Activated naive CD8-positive, alpha-beta T cell treated with anti-CD3 and anti-CD28 coated beads, Interleukin-2, amount 50 U/mL, for 24 hours (primary cell): ENCODE data around the gene TMEM51.
A peak's percentile ranks its signal among the peaks of the same experiment; 100 is the strongest.

ENCODE experiments used
- ATAC-seq: fragments of 150-1000 bp; cut with Tn5 transposase; one replicate; pipeline ENCODE4 v1.10.0; 2021
- DNase-seq: peaks from one replicate; pipeline ENCODE4 v3.0.0; 2021
- H3K27ac Mint-ChIP-seq: one replicate; pipeline ENCODE4 v1.8.0; 2021; ENCODE audit warnings: mild to moderate bottlenecking, mixed read lengths
- H3K27me3 Mint-ChIP-seq: one replicate; pipeline ENCODE4 v1.8.0; 2021; ENCODE audit warnings: mixed read lengths
- H3K36me3 Mint-ChIP-seq: one replicate; pipeline ENCODE4 v1.8.0; 2021; ENCODE audit warnings: low read depth, mixed read lengths
- H3K4me1 Mint-ChIP-seq: one replicate; pipeline ENCODE4 v1.8.0; 2021; ENCODE audit warnings: mixed read lengths
- H3K4me3 Mint-ChIP-seq: one replicate; pipeline ENCODE4 v1.8.0; 2021; ENCODE audit warnings: mild to moderate bottlenecking, moderate library complexity, mixed read lengths
- H3K9me3 Mint-ChIP-seq: one replicate; pipeline ENCODE4 v1.8.0; 2021; ENCODE audit warnings: mixed read lengths

The TMEM51 gene

DNA sequence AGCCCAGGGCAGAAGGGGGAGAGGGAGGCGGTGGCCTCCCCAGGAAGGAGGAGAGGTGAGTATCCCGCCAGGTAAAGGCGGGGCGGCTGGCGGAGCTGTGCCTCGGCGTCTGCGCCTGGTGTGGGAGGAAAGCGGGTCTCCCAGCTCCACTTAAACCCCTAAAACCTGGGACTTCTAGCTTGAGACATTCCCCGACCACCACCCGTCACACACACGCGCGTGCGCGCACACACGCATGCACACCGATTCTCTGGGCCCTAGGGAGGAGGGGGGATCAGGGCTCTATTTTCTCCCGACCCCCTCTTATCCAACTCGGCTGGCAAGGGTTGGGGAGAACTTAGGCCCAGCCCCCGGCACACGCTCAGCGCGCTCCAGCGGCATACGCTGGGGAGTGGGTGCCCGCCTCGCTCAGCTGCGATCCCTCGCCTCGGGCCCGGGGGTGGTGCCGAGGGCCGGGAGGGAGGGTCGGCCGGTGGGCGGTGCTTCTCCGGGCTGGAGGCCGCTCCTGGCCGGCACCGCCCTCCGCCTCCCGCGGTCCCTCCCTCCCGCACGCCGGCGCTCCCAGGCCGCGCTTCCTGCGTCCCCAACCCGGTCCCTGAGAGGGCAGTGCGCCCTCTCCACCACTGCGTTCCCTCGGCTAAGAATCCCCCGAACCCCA is at the start of gene TMEM51:
Gene TMEM51, plus strand, starts transcription at position 564 of the 658 bp plus-strand sequence. CDS start 61,341 bp downstream, outside the sequence.
- Mint-ChIP-seq H3K9me3 (no peaks in the 10 kb centered on the region), H3K4me1 (peaks cover 27% of the 10 kb centered on the region), H3K36me3 (no peaks in the 10 kb centered on the region), H3K27ac (no peak within 1 kb of the TSS), H3K4me3 (peak within 1 kb of the TSS; percentile 45), H3K27me3 (peaks cover 57% of the 10 kb centered on the region)
- ATAC-seq, result no peak
- no peak for DNase-seq

DNA sequence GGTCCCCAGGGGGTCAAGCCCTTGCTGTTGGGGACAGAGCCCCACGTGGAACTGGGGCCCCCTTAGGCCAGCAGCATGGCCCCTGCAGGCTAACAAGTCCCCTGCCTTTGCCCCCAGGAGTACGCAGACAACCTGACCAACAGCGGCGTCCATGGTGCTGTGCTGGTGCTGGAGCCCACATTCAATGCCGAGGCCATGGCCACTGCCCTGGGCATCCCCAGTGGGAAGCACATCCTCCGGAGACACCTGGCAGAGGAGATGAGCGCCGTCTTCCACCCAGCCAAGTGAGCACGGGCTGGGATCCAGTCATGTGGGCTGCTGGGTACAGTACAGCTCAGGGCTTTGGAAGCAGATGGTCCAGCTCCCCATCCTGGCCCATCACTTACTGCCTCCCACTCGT is 49.6 kb upstream of the TMEM51 start:
- no peak for ATAC-seq
- H3K27ac Mint-ChIP-seq, result no peak overlapping the region
- no peak for DNase-seq
- peaks cover 38% of the 10 kb centered on the region for H3K27me3 Mint-ChIP-seq
- H3K4me1 Mint-ChIP-seq, result peaks cover 9% of the 10 kb centered on the region
- H3K36me3 Mint-ChIP-seq, result no peaks in the 10 kb centered on the region
- H3K9me3 Mint-ChIP-seq, result no peaks in the 10 kb centered on the region
- no peak overlapping the region for H3K4me3 Mint-ChIP-seq

DNA sequence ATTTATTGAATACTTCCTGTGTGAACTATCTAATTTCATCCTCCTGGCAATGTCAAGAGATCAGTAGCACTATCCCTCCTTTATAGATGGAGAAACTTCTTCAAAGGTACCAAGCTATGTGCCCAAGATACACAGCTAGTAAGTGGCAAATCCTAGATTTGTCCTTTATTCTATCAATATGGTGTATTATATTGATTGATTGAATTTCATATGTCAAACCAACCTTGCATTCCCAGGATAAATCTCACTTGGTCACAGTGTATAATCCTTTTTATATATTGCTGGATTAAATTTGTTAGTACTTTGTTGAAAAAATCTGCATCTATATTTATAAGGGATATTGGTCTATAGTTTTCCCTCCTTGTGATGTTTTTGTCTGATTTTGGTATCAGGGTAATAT is 48.8 kb upstream of the TMEM51 start:
- Mint-ChIP-seq H3K27ac (no peak overlapping the region), H3K36me3 (no peaks in the 10 kb centered on the region), H3K4me3 (no peak overlapping the region), H3K9me3 (no peaks in the 10 kb centered on the region), H3K27me3 (peaks cover 30% of the 10 kb centered on the region), H3K4me1 (peaks cover 9% of the 10 kb centered on the region)
- DNase-seq (no peak), ATAC-seq (no peak)

GRCh38 chr1:15106608-15107007 is 46.9 kb upstream of the TMEM51 start:
- DNase-seq, result no peak
- no peak overlapping the region for H3K4me3 Mint-ChIP-seq
- no peak for ATAC-seq
- H3K27me3 Mint-ChIP-seq, result peaks cover 13% of the 10 kb centered on the region
- H3K36me3 Mint-ChIP-seq, result no peaks in the 10 kb centered on the region
- H3K27ac Mint-ChIP-seq, result no peak overlapping the region
- H3K9me3 Mint-ChIP-seq, result no peaks in the 10 kb centered on the region
- peaks cover 1% of the 10 kb centered on the region for H3K4me1 Mint-ChIP-seq

- Mint-ChIP-seq H3K4me3 (no peak overlapping the region), H3K36me3 (no peaks in the 10 kb centered on the region), H3K4me1 (peaks cover 3% of the 10 kb centered on the region), H3K9me3 (no peaks in the 10 kb centered on the region), H3K27ac (no peak overlapping the region), H3K27me3 (peaks cover 9% of the 10 kb centered on the region)
- ATAC-seq (no peak), DNase-seq (no peak)
These were observed 46.4 kb upstream of the TMEM51 start for GRCh38 chr1:15107058-15107687.

DNA sequence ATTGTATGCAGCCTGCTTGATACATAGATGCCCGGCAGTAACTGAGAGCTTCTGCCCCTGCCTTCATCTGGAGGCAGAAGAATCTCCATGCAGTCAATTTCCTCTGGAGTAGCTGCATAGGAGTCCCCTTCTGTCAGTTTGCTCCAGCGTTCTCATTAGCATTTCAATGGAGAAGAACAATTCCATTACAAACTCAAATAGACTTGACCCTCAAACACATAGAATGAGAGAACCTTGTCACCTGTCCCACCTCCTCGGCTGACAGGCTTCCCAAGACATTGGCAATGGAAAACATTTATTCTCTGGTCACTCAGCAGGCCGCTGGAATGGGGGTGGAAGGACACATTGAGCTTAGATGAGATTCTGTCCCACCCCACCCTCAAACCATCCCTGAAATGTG is 45.6 kb upstream of the TMEM51 start:
- peaks cover 5% of the 10 kb centered on the region for H3K4me1 Mint-ChIP-seq
- no peaks in the 10 kb centered on the region for H3K36me3 Mint-ChIP-seq
- ATAC-seq, result no peak
- no peaks in the 10 kb centered on the region for H3K9me3 Mint-ChIP-seq
- DNase-seq, result no peak
- H3K4me3 Mint-ChIP-seq, result no peak overlapping the region
- peaks cover 9% of the 10 kb centered on the region for H3K27me3 Mint-ChIP-seq
- no peak overlapping the region for H3K27ac Mint-ChIP-seq

DNA sequence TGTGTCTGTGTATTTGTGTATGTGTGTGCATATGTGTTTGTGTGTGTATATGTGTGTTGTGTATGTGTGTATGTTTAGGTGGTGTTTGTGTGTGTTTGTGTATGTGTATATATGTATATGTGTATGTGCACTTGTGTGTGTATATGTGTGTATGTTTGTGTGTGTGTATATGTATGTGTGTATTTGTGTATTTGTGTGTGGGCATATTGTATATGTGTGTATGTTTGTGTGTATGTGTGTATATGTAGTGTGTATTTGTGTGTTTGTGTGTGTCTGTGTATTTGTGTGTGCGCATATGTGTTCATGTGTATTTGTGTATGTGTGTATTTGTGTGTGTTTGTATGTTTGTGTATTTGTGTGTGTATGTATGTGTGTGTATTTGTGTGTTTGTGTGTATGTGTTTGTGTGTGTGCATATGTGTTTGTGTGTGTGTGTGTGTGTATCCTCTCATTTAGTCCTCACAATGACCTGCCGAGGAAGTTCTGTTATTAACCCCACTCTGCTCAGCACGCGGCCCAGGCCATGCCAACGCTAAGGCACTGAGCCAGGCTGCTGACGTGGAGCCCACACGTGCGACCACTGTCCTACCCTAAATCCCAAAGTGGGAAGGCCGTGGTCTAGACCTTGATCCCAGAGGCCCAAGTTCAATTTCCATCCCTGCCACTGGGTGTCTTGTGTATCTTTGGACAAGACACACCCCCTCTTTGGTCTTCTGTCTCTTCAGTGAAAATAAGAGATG is 43.2 kb upstream of the TMEM51 start:
- DNase-seq (no peak), ATAC-seq (no peak)
- peaks cover 10% of the 10 kb centered on the region for H3K27me3 Mint-ChIP-seq
- no peaks in the 10 kb centered on the region for H3K9me3 Mint-ChIP-seq
- no peak overlapping the region for H3K4me3 Mint-ChIP-seq
- no peaks in the 10 kb centered on the region for H3K36me3 Mint-ChIP-seq
- H3K4me1 Mint-ChIP-seq, result peaks cover 5% of the 10 kb centered on the region
- no peak overlapping the region for H3K27ac Mint-ChIP-seq

GRCh38 chr1:15110867-15111230 is 42.7 kb upstream of the TMEM51 start:
- Mint-ChIP-seq H3K9me3 (no peaks in the 10 kb centered on the region), H3K27ac (no peak overlapping the region), H3K4me3 (no peak overlapping the region), H3K27me3 (peaks cover 9% of the 10 kb centered on the region), H3K36me3 (no peaks in the 10 kb centered on the region), H3K4me1 (peaks cover 5% of the 10 kb centered on the region)
- DNase-seq, result no peak
- ATAC-seq, result no peak

DNA sequence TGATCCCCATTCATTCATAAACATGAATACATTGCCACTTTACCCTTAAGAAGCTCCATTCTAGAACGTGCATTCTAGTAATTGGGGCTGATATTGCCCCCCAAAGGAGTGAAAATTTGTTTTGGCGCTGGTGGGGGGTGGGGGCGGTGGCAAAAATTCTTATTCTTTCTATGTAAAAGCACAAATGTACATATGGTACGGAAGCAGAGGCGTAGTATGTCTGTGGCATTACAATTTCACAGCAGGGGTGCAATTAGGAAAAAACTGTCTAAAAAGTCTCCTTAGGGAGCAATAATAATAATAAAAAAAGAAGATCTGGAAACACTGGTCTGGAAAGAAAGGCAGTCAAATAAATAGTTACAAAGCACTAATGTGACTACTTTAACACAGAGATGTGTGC is 40.4 kb upstream of the TMEM51 start:
- Mint-ChIP-seq H3K27ac (no peak overlapping the region), H3K36me3 (no peaks in the 10 kb centered on the region), H3K4me1 (peaks cover 5% of the 10 kb centered on the region), H3K4me3 (no peak overlapping the region), H3K9me3 (no peaks in the 10 kb centered on the region), H3K27me3 (peaks cover 6% of the 10 kb centered on the region)
- ATAC-seq (no peak), DNase-seq (no peak)

DNA sequence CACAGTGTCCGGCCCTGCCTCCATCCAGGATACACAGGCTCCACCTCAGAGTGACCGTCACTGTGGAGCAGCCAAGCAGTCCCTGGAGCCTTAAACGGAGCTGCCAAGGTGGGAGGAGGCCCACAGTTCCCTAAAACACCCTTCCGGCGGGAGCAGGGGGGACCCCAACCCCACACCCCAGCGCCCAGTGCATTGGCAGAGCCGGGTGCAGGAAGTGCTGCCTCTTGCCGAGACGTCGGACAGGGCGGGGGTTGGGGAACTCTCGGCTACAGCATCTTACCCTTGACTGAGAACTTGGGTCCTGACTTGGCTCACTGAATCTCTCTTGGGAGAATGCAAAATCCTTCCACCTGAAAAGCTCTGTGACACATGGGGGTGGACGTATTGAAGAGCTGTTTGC is 38.7 kb upstream of the TMEM51 start:
- Mint-ChIP-seq H3K4me1 (peaks cover 5% of the 10 kb centered on the region), H3K4me3 (no peak overlapping the region), H3K27me3 (peaks cover 3% of the 10 kb centered on the region), H3K27ac (no peak overlapping the region), H3K9me3 (no peaks in the 10 kb centered on the region), H3K36me3 (no peaks in the 10 kb centered on the region)
- ATAC-seq, result no peak
- DNase-seq, result no peak

DNA sequence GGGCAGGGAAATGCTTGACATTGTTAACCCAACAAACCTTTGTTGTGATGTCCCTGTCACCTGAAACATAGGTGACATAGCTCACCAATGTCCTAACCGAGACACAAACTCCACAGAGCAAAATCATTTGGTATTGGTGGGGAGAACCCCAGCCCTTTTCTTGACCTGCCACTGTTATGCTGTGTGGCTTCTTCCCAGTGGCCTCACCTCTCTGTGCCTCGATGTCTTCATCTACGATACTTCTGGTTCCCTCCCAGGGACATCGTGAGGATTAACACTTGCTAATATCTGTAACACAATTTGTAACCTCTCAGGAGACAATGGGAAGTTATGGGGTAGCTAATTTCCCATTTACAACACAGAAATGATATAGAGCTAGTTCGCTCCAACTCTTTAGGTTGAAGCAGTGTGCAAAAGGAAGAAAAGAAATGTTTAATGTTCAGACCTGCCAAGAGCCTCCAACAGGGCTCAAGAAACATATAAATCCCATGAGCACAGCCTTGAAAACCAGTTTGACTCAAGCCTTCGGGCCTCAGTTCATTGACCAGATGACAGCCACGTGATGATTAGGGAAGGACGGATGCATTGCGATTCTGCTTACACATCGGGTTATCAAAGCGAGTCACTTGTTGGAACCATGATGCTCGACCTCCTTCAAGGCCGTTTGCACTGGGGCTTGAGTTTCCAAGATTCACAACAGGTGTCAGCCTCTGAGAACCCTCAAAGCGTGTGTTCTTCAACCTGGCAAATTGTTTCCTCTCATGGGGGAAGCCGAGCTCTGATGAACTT is 37.8 kb upstream of the TMEM51 start:
- peaks cover 5% of the 10 kb centered on the region for H3K4me1 Mint-ChIP-seq
- peaks cover 3% of the 10 kb centered on the region for H3K27me3 Mint-ChIP-seq
- no peak overlapping the region for H3K27ac Mint-ChIP-seq
- no peak overlapping the region for H3K4me3 Mint-ChIP-seq
- DNase-seq (no peak), ATAC-seq (no peak)
- no peaks in the 10 kb centered on the region for H3K36me3 Mint-ChIP-seq
- H3K9me3 Mint-ChIP-seq, result no peaks in the 10 kb centered on the region

GRCh38 chr1:15116966-15117365 is 36.6 kb upstream of the TMEM51 start:
- H3K9me3 Mint-ChIP-seq, result no peaks in the 10 kb centered on the region
- no peak for ATAC-seq
- H3K36me3 Mint-ChIP-seq, result no peaks in the 10 kb centered on the region
- H3K27ac Mint-ChIP-seq, result no peak overlapping the region
- H3K27me3 Mint-ChIP-seq, result peaks cover 3% of the 10 kb centered on the region
- H3K4me3 Mint-ChIP-seq, result no peak overlapping the region
- no peak for DNase-seq
- peaks cover 5% of the 10 kb centered on the region for H3K4me1 Mint-ChIP-seq

GRCh38 chr1:15117671-15118325 is 35.7 kb upstream of the TMEM51 start:
- H3K27ac Mint-ChIP-seq, result no peak overlapping the region
- H3K4me3 Mint-ChIP-seq, result no peak overlapping the region
- no peaks in the 10 kb centered on the region for H3K4me1 Mint-ChIP-seq
- DNase-seq (no peak), ATAC-seq (no peak)
- H3K36me3 Mint-ChIP-seq, result no peaks in the 10 kb centered on the region
- peaks cover 3% of the 10 kb centered on the region for H3K27me3 Mint-ChIP-seq
- no peaks in the 10 kb centered on the region for H3K9me3 Mint-ChIP-seq

DNA sequence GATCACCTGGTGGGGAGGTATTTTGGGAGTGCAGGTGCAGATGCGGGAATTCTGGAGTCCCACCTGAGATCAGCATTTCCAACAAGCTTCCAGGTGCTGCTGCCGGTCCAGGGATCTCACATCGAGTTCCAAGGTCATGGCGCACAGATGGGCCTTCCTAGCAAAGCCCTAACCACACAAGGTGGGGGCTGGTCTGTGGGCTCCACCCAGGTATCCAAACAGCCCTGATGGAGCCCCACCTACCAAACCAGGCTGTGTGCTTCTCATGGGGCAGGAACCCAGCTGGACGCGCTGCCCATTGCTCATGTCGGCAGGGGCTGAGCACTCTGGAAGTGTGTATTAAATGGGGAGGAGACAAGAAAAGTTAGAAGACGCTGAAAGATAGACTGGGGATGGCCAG is 35.0 kb upstream of the TMEM51 start:
- DNase-seq (no peak), ATAC-seq (no peak)
- Mint-ChIP-seq H3K36me3 (no peaks in the 10 kb centered on the region), H3K9me3 (no peaks in the 10 kb centered on the region), H3K27ac (no peak overlapping the region), H3K4me3 (no peak overlapping the region), H3K4me1 (no peaks in the 10 kb centered on the region), H3K27me3 (peaks cover 3% of the 10 kb centered on the region)
